ENCODE results near the gene CDHR2.

DNA sequence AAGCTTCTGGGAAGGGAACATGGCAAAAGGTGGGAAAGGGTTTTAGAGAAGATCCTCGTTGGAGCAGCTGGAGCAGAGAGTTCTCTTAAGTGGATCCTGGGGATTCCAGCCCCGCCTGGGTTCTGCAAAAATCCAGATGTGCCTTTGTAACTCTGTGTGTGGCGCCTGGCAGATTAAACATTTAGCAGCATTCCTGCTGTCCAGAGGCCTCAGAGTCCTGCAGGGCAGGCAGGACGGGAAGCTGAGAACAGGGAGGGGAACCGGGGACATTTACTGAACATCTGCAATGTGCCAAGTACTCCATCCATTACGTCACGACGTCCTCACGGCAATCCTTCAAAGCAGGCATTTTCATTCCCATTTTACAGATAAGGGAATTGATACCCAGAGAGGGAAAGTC lies 87.3 kb downstream of the CDHR2 start:
- no peak for TF ChIP-seq POLR2AphosphoS5 (IDR thresholded peaks at IDR 0.05; ENCODE audit: low read depth, low read length)
- no peak for TF ChIP-seq POLR2A (IDR thresholded peaks at IDR 0.05; ENCODE audit: low read depth, low read length)

All from GM12891 (cell line).